ENCODE measurements around the gene OR51E2.
"Not testable (repeated sequence)": the region's sequence is repeated elsewhere in the genome, so short reads cannot be mapped to it uniquely, and the experiment has no call there.

The OR51E2 gene

GRCh38 chr11:4697585-4697984 lies at the start of gene OR51E2:
Gene OR51E2, minus strand, starts transcription at chr11:4697853. Its CDS starts 15,142 bp downstream, at chr11:4682711.
- FAIRE-seq = no peak

- FAIRE-seq = no peak
These were observed 43.1 kb upstream of the OR51E2 start for GRCh38 chr11:4740735-4741134.

- no peak for FAIRE-seq
These were observed 29.5 kb upstream of the OR51E2 start for GRCh38 chr11:4727171-4727570.

GRCh38 chr11:4722616-4723534 lies 25.2 kb upstream of the OR51E2 start:
- FAIRE-seq = not testable (repeated sequence)

GRCh38 chr11:4714300-4714699 lies 16.6 kb upstream of the OR51E2 start:
- no peak for FAIRE-seq

GRCh38 chr11:4713241-4713640 lies 15.6 kb upstream of the OR51E2 start:
- FAIRE-seq = no peak

GRCh38 chr11:4704790-4705334 lies 7.2 kb upstream of the OR51E2 start:
- FAIRE-seq = no peak

- no peak for FAIRE-seq
These were observed 6.6 kb upstream of the OR51E2 start, which contains the start of gene MMP26 for GRCh38 chr11:4704054-4704789. Gene MMP26, plus strand, starts transcription at chr11:4704784.

- no peak for FAIRE-seq
These were observed 2.8 kb upstream of the OR51E2 start for GRCh38 chr11:4700436-4700820.

- no peak for FAIRE-seq
These were observed 2.2 kb upstream of the OR51E2 start for GRCh38 chr11:4699697-4700435.

- no peak for FAIRE-seq
These were observed 2.2 kb downstream of the OR51E2 start for GRCh38 chr11:4695442-4695841.

GRCh38 chr11:4684631-4685285 lies 12.9 kb downstream of the OR51E2 start:
- no peak for FAIRE-seq

GRCh38 chr11:4682623-4683419 lies 14.8 kb downstream of the OR51E2 start:
- no peak for FAIRE-seq

- no peak for FAIRE-seq
These were observed 17.3 kb downstream of the OR51E2 start for GRCh38 chr11:4680341-4680740.

- no peak for FAIRE-seq
These were observed 19.7 kb downstream of the OR51E2 start for GRCh38 chr11:4677948-4678347.

GRCh38 chr11:4673781-4674180 lies 23.9 kb downstream of the OR51E2 start:
- FAIRE-seq = no peak

GRCh38 chr11:4672470-4672869 lies 25.2 kb downstream of the OR51E2 start:
- FAIRE-seq = no peak

GRCh38 chr11:4671741-4672140 lies 25.9 kb downstream of the OR51E2 start:
- no peak for FAIRE-seq

GRCh38 chr11:4665424-4665823 lies 32.2 kb downstream of the OR51E2 start:
- no peak for FAIRE-seq

GRCh38 chr11:4664786-4665185 lies 32.9 kb downstream of the OR51E2 start:
- FAIRE-seq = no peak

GRCh38 chr11:4664183-4664582 lies 33.5 kb downstream of the OR51E2 start:
- no peak for FAIRE-seq

- FAIRE-seq = no peak
These were observed 34.8 kb downstream of the OR51E2 start for GRCh38 chr11:4662876-4663275.
